Activated CD8-positive, alpha-beta memory T cell treated with anti-CD3 and anti-CD28 coated beads, Interleukin-2, amount 50 U/mL, for 24 hours (primary cell): Measurements from ENCODE around the gene FUCA1.
A peak's percentile ranks its signal among the peaks of the same experiment; 100 is the strongest.
"Not testable (repeated sequence)": the region's sequence is repeated elsewhere in the genome, so short reads cannot be mapped to it uniquely, and the experiment has no call there.

Experiments
- DNase-seq: peaks from one replicate; pipeline ENCODE4 v3.0.0-alpha.2; 2020; ENCODE audit errors: extremely low read depth

Gene FUCA1

GRCh38 chr1:23838401-23838866 is 29.7 kb downstream of the FUCA1 start:
- peak; percentile 43 for DNase-seq

GRCh38 chr1:23837908-23838307 is 30.2 kb downstream of the FUCA1 start:
- DNase-seq, result no peak

GRCh38 chr1:23836037-23836436 is 32.1 kb downstream of the FUCA1 start:
- no peak for DNase-seq

GRCh38 chr1:23834156-23834555 is 33.9 kb downstream of the FUCA1 start:
- not testable (repeated sequence) for DNase-seq

GRCh38 chr1:23827717-23828116 is 40.4 kb downstream of the FUCA1 start:
- DNase-seq, result no peak

- DNase-seq, result not testable (repeated sequence)
Measured at GRCh38 chr1:23826590-23826989, 41.5 kb downstream of the FUCA1 start.

GRCh38 chr1:23825762-23826522 is 42.1 kb downstream of the FUCA1 start:
- no peak for DNase-seq

GRCh38 chr1:23825076-23825761 is 42.9 kb downstream of the FUCA1 start, which contains the start of gene HMGCL:
Gene HMGCL (minus strand): TSS chr1:23825429. CDS start chr1:23825415, 14 bp downstream.
- peak; percentile 78 for DNase-seq

GRCh38 chr1:23824711-23825075 is 43.4 kb downstream of the FUCA1 start:
- no peak for DNase-seq

GRCh38 chr1:23823767-23824166 is 44.3 kb downstream of the FUCA1 start:
- DNase-seq, result no peak

GRCh38 chr1:23817633-23818032 is 50.5 kb downstream of the FUCA1 start:
- no peak for DNase-seq

- no peak for DNase-seq
Measured at GRCh38 chr1:23816906-23817305, 51.2 kb downstream of the FUCA1 start.

GRCh38 chr1:23816361-23816760 is 51.7 kb downstream of the FUCA1 start:
- DNase-seq, result no peak

GRCh38 chr1:23814016-23814415 is 54.1 kb downstream of the FUCA1 start:
- DNase-seq, result no peak

GRCh38 chr1:23810818-23811540 is 57.1 kb downstream of the FUCA1 start:
- DNase-seq, result no peak

GRCh38 chr1:23809751-23810171 is 58.3 kb downstream of the FUCA1 start:
- DNase-seq, result peak; percentile 44

- DNase-seq, result no peak
Measured at GRCh38 chr1:23807453-23807852, 60.6 kb downstream of the FUCA1 start.

- DNase-seq, result no peak
Measured at GRCh38 chr1:23806280-23806679, 61.8 kb downstream of the FUCA1 start.

- DNase-seq, result no peak
Measured at GRCh38 chr1:23805025-23805424, 63.1 kb downstream of the FUCA1 start.

GRCh38 chr1:23804183-23804835 is 63.8 kb downstream of the FUCA1 start:
- DNase-seq, result no peak

GRCh38 chr1:23803674-23804073 is 64.4 kb downstream of the FUCA1 start:
- no peak for DNase-seq

- not testable (repeated sequence) for DNase-seq
Measured at GRCh38 chr1:23802809-23803342, 65.2 kb downstream of the FUCA1 start.
